DND-41 (cell line): Measurements from ENCODE around the gene WIPI1.

ENCODE experiments used
- ATAC-seq: fragments of 200-7000 bp; cut with Tn5 transposase; 3 replicates; pipeline ENCODE4 v1.9.1; 2021; ENCODE audit warnings: low read depth; ENCODE audit not compliant: insufficient read depth
- DNase-seq: peaks from one replicate; pipeline ENCODE4 v3.0.0-alpha.2; 2020
- H2AFZ ChIP-seq: 2 replicates; pipeline ENCODE4 v1.6.0; 2012; ENCODE audit warnings: low read depth, low read length
- H3K27ac ChIP-seq: 2 replicates; pipeline ENCODE4 v1.5.1; 2012; ENCODE audit warnings: low read length, inconsistent platforms
- H3K27me3 ChIP-seq: fragments of 200-600 bp; sonication (generic); 2 replicates; pipeline ENCODE4 v1.6.0; 2012; ENCODE audit warnings: low read length, mild to moderate bottlenecking, inconsistent platforms; ENCODE audit not compliant: insufficient read depth, poor library complexity
- H3K36me3 ChIP-seq: 2 replicates; pipeline ENCODE4 v1.5.1; 2012; ENCODE audit warnings: low read length, inconsistent platforms; ENCODE audit not compliant: insufficient read depth
- H3K4me1 ChIP-seq: 2 replicates; pipeline ENCODE4 v1.5.1; 2012; ENCODE audit warnings: mild to moderate bottlenecking, low read length; ENCODE audit not compliant: insufficient read depth
- H3K4me2 ChIP-seq: 2 replicates; pipeline ENCODE4 v1.6.0; 2012; ENCODE audit warnings: mild to moderate bottlenecking, moderate library complexity, low read length, inconsistent platforms; ENCODE audit not compliant: insufficient read depth
- H3K4me3 ChIP-seq, 2 experiments: fragments of 200-600 bp in 1 of 2; shearing (Covaris generic) in 1 of 2; 2 replicates each; pipeline ENCODE4 v1.5.1; 2012 to 2016; ENCODE audit warnings: inconsistent platforms in 2 of 2, low read length in 2 of 2, mild to moderate bottlenecking in 2 of 2, low read depth in 1 of 2, moderate library complexity in 1 of 2
- H3K79me2 ChIP-seq: 2 replicates; pipeline ENCODE4 v1.6.0; 2012; ENCODE audit warnings: low read length, inconsistent platforms; ENCODE audit not compliant: insufficient read depth
- H3K9ac ChIP-seq: 2 replicates; pipeline ENCODE4 v1.6.0; 2012; ENCODE audit warnings: low read depth, mild to moderate bottlenecking, inconsistent platforms, low read length, moderate library complexity
- H3K9me3 ChIP-seq: 2 replicates; pipeline ENCODE4 v1.5.1; 2012; ENCODE audit warnings: low read length, moderate library complexity, mild to moderate bottlenecking, inconsistent platforms; ENCODE audit not compliant: insufficient read depth, severe bottlenecking
- H4K20me1 ChIP-seq: 2 replicates; pipeline ENCODE4 v1.6.0; 2012; ENCODE audit warnings: low read length; ENCODE audit not compliant: insufficient read depth
- CTCF ChIP-seq: IDR thresholded peaks from 2 replicates; pipeline ENCODE4 v1.5.1; 2012; ENCODE audit warnings: borderline replicate concordance, low read length, moderate library complexity, mild to moderate bottlenecking; ENCODE audit not compliant: poor library complexity, severe bottlenecking; ENCODE audit errors: extremely low read depth
- EZH2 ChIP-seq: IDR thresholded peaks from 3 replicates; pipeline ENCODE4 v1.6.1; 2012; ENCODE audit warnings: borderline replicate concordance, low read depth, mild to moderate bottlenecking, moderate library complexity, low read length, inconsistent platforms; ENCODE audit not compliant: severe bottlenecking

Gene WIPI1

GRCh38 chr17:68482576-68483041, 25.3 kb upstream of the WIPI1 start:
- no peak overlapping the region for H3K4me3 ChIP-seq
- no peak for TF ChIP-seq EZH2
- no peak overlapping the region for H2AFZ ChIP-seq
- H3K4me2 ChIP-seq, result no peak overlapping the region
- H3K36me3 ChIP-seq, result no peaks in the 10 kb centered on the region
- H4K20me1 ChIP-seq, result no peaks in the 10 kb centered on the region
- H3K27ac ChIP-seq, result no peak overlapping the region
- H3K9ac ChIP-seq, result no peak overlapping the region
- peaks cover 6% of the 10 kb centered on the region for H3K4me1 ChIP-seq
- no peaks in the 10 kb centered on the region for H3K79me2 ChIP-seq
- no peak for DNase-seq
- H3K9me3 ChIP-seq, result no peaks in the 10 kb centered on the region
- ATAC-seq, result no peak
- H3K27me3 ChIP-seq, result peaks cover 11% of the 10 kb centered on the region

GRCh38 chr17:68480885-68481284, 23.6 kb upstream of the WIPI1 start:
- Histone ChIP-seq H3K4me1 (no peaks in the 10 kb centered on the region), H3K9me3 (no peaks in the 10 kb centered on the region), H3K36me3 (no peaks in the 10 kb centered on the region), H4K20me1 (no peaks in the 10 kb centered on the region), H3K4me3 (no peak overlapping the region), H3K4me2 (no peak overlapping the region), H3K79me2 (no peaks in the 10 kb centered on the region), H2AFZ (no peak overlapping the region), H3K27ac (no peak overlapping the region), H3K27me3 (peaks cover 11% of the 10 kb centered on the region), H3K9ac (no peak overlapping the region)
- DNase-seq, result no peak
- no peak for TF ChIP-seq EZH2
- TF ChIP-seq CTCF, result no peak
- ATAC-seq, result no peak

GRCh38 chr17:68470961-68471360, 13.7 kb upstream of the WIPI1 start:
- H2AFZ ChIP-seq, result no peak overlapping the region
- H3K36me3 ChIP-seq, result no peaks in the 10 kb centered on the region
- peaks cover 4% of the 10 kb centered on the region for H3K4me1 ChIP-seq
- no peak for ATAC-seq
- no peak for TF ChIP-seq CTCF
- TF ChIP-seq EZH2, result no peak
- no peak overlapping the region for H3K4me2 ChIP-seq
- H4K20me1 ChIP-seq, result no peaks in the 10 kb centered on the region
- H3K79me2 ChIP-seq, result no peaks in the 10 kb centered on the region
- no peaks in the 10 kb centered on the region for H3K9me3 ChIP-seq
- no peak overlapping the region for H3K4me3 ChIP-seq
- H3K27me3 ChIP-seq, result no peaks in the 10 kb centered on the region
- H3K9ac ChIP-seq, result no peak overlapping the region
- no peak for DNase-seq
- no peak overlapping the region for H3K27ac ChIP-seq

DNA sequence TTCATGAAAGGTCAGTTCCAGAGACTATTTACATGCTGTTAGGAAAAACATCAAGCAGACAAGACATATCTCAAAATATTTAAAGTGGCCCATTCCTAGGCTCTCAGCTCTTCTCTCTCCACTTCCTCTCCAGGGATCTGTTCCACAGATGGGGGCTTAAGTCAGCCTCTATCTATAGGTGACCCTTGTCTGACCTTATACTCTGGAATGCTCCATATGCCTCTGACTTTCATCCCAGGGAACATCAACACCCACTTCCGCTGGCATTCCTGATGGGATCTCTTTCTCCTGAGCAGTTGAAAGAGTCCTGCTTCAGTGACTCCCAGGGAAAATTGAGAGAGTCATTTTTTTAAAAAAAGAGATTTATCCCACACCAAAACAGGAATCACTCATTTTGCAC, 11.5 kb upstream of the WIPI1 start:
- no peaks in the 10 kb centered on the region for H3K79me2 ChIP-seq
- H4K20me1 ChIP-seq, result no peaks in the 10 kb centered on the region
- H3K9me3 ChIP-seq, result no peaks in the 10 kb centered on the region
- no peak for TF ChIP-seq EZH2
- no peak overlapping the region for H3K9ac ChIP-seq
- no peak overlapping the region for H3K4me3 ChIP-seq
- no peak overlapping the region for H2AFZ ChIP-seq
- H3K27ac ChIP-seq, result no peak overlapping the region
- H3K4me2 ChIP-seq, result no peak overlapping the region
- H3K4me1 ChIP-seq, result peaks cover 7% of the 10 kb centered on the region
- no peaks in the 10 kb centered on the region for H3K36me3 ChIP-seq
- no peaks in the 10 kb centered on the region for H3K27me3 ChIP-seq
- DNase-seq, result no peak
- no peak for ATAC-seq
